ENCODE results near the gene GALNT2. TPM values are rescaled to one million over a fixed set of nuclear protein-coding genes. Genes with fewer than 3 reads are reported as not detected.

The GALNT2 gene
- total and polyA plus RNA-seq, 10 of the 15 experiments (the other 5 are each of a cell fraction or from before 2014, with no cell fraction given) = 0.52 to 27.7 (median 16.3) TPM

GRCh38 chr1:230236301-230237008, 169.4 kb downstream of the GALNT2 start:
- Histone ChIP-seq H3K27me3 (replicated peaks in 1 of 2; ENCODE audit: control insufficient read depth in 2 of 2, insufficient read depth in 2 of 2, low read length in 1 of 2) (no peaks in the 10 kb centered on the region), H3K9ac (ENCODE audit: control insufficient read depth, insufficient read depth, low read length) (no peak overlapping the region), H4K20me1 (ENCODE audit: control insufficient read depth, insufficient read depth) (no peaks in the 10 kb centered on the region), H3K4me3 (no peak overlapping the region), H3K4me1 (ENCODE audit: control insufficient read depth, insufficient read depth, low read length) (no peaks in the 10 kb centered on the region; the same call in 1 of the 2 replicates), H3K4me2 (ENCODE audit: control insufficient read depth, insufficient read depth) (no peak overlapping the region), H3K9me3 (replicated peaks; ENCODE audit: control insufficient read depth, insufficient read depth, low read length) (no peaks in the 10 kb centered on the region; the same call in 2 of the 3 replicates), H3K79me2 (ENCODE audit: control insufficient read depth, insufficient read depth, low read length) (no peaks in the 10 kb centered on the region), H3K27ac (ENCODE audit: control insufficient read depth, insufficient read depth) (no peak overlapping the region), H2AFZ (ENCODE audit: control insufficient read depth, low read depth, low read length) (no peak overlapping the region), H3K36me3 (ENCODE audit: control insufficient read depth in 2 of 2, insufficient read depth in 2 of 2, low read length in 1 of 2) (peaks cover 6 to 8% of the 10 kb centered on the region in 2 experiments; a peak in 3 of 4 replicates)
- intact Hi-C loops (cut with micrococcal nuclease; ENCODE audit: unreplicated experiment) = no loop called here
- BruUV-seq (replicated peaks) = no TSS peak
- ChIA-PET SMC1A (ENCODE audit: uncharacterized antibody, unreplicated experiment) (interaction anchor here (1.0 to 1.5 kb wide), 2 partner anchors 10 to 15 kb away, joined by 3 read pairs; no protein-coding TSS in a partner anchor), CTCF (interaction anchor here (1.0 kb wide), 1 partner anchor 132 kb away, joined by 3 read pairs; no protein-coding TSS in a partner anchor), POLR2A (no interaction called here), RAD21 (ENCODE audit: unreplicated experiment) (no interaction called here)
- FAIRE-seq (no peak), ATAC-seq (no peak), DNase-seq (ENCODE audit: low read depth, low spot score) (no peak)
- WGBS (ENCODE audit: insufficient coverage, insufficient replicate concordance, low lambda C conversion rate, missing lambda C conversion rate) = 94% methylated on average over 11 of the region's 11 CpGs
- in situ Hi-C loops (cut with MboI) = no loop called here
- TF ChIP-seq SIX5 (IDR thresholded peaks at IDR 0.05; ENCODE audit: low read depth, low read length, severe bottlenecking) (no peak), CHD4 (IDR thresholded peaks at IDR 0.05) (no peak), E4F1 (IDR thresholded peaks at IDR 0.05; ENCODE audit: borderline replicate concordance, partially characterized antibody) (no peak), CREB1 (IDR thresholded peaks at IDR 0.05; ENCODE audit: low read depth) (no peak), ASH2L (IDR thresholded peaks at IDR 0.05; ENCODE audit: borderline replicate concordance, low read depth) (no peak), CBX3 (IDR thresholded peaks at IDR 0.05; ENCODE audit: borderline replicate concordance, low read depth) (no peak), TCF3 (IDR thresholded peaks at IDR 0.05; ENCODE audit: borderline replicate concordance, insufficient read depth, low read depth, low read length) (no peak), HDAC2 (IDR thresholded peaks at IDR 0.05) (no peak), FOS (IDR thresholded peaks at IDR 0.05; ENCODE audit: borderline replicate concordance, extremely low read depth, insufficient read length) (no peak), KAT2A (conservative IDR thresholded peaks at IDR 0.05; ENCODE audit: control insufficient read depth, low read depth, low read length) (no peak), TBL1XR1 (IDR thresholded peaks at IDR 0.05; ENCODE audit: low read depth, low read length) (no peak), RB1 (IDR thresholded peaks at IDR 0.05; ENCODE audit: borderline replicate concordance) (no peak), NFIC (IDR thresholded peaks at IDR 0.05; ENCODE audit: low read depth, low read length) (no peak), NFYB (IDR thresholded peaks at IDR 0.05; ENCODE audit: insufficient read depth, low read depth, low read length) (no peak), ATF7 (IDR thresholded peaks at IDR 0.05; ENCODE audit: low read depth) (no peak), ZNF687 (IDR thresholded peaks at IDR 0.05) (no peak), BCL11A (IDR thresholded peaks at IDR 0.05; ENCODE audit: low read depth, low read length) (no peak), ZNF622 (IDR thresholded peaks at IDR 0.05) (no peak)
